Measurements from ENCODE around the gene KLHL3. TPM values are rescaled to one million over a fixed set of nuclear protein-coding genes. Genes with fewer than 3 reads are reported as not detected.

KLHL3 gene
- total RNA-seq, 6 donors from 2014 or later, result 2.7 to 17.8 (median 5.2) TPM

DNA sequence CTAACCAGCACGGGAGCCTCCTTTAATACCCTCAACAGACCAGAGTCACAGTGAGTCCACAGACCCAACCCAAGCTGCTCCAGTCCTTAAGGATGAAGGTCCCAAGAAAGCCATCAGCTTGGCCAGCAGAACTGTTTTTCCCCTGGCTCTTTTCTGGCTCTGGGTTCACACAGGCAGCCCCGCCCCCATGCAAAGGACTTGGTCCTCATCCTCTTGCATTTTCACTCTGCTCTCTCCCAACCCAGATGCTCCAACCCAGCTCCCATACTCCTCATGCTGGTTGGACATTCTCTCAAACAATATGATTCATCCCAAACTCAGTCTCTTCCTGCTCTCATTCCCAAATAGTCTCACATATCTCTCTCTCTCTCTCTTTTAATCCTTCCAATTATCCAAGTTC lies 162.5 kb downstream of the KLHL3 start:
- Histone ChIP-seq H3K36me3 (no peaks in the 10 kb centered on the region), H3K27me3 (no peaks in the 10 kb centered on the region), H3K4me3 (no peak overlapping the region), H3K27ac (no peak overlapping the region), H3K4me1 (no peaks in the 10 kb centered on the region), H3K9me3 (no peaks in the 10 kb centered on the region)
- DNase-seq (no peak), ATAC-seq (ENCODE audit: low FRiP score in 2 of 2) (no peak)
- 69 to 85% methylated on average over 2 of the region's 2 CpGs for WGBS, 2 donors
- TF ChIP-seq POLR2AphosphoS5 (IDR thresholded peaks at IDR 0.05) (no peak), POLR2A (IDR thresholded peaks at IDR 0.05) (no peak), EP300 (IDR thresholded peaks at IDR 0.05) (no peak)
- TF ChIP-seq, protein P1, sequence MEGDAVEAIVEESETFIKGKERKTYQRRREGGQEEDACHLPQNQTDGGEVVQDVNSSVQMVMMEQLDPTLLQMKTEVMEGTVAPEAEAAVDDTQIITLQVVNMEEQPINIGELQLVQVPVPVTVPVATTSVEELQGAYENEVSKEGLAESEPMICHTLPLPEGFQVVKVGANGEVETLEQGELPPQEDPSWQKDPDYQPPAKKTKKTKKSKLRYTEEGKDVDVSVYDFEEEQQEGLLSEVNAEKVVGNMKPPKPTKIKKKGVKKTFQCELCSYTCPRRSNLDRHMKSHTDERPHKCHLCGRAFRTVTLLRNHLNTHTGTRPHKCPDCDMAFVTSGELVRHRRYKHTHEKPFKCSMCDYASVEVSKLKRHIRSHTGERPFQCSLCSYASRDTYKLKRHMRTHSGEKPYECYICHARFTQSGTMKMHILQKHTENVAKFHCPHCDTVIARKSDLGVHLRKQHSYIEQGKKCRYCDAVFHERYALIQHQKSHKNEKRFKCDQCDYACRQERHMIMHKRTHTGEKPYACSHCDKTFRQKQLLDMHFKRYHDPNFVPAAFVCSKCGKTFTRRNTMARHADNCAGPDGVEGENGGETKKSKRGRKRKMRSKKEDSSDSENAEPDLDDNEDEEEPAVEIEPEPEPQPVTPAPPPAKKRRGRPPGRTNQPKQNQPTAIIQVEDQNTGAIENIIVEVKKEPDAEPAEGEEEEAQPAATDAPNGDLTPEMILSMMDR (IDR thresholded peaks at IDR 0.05), result no peak

DNA sequence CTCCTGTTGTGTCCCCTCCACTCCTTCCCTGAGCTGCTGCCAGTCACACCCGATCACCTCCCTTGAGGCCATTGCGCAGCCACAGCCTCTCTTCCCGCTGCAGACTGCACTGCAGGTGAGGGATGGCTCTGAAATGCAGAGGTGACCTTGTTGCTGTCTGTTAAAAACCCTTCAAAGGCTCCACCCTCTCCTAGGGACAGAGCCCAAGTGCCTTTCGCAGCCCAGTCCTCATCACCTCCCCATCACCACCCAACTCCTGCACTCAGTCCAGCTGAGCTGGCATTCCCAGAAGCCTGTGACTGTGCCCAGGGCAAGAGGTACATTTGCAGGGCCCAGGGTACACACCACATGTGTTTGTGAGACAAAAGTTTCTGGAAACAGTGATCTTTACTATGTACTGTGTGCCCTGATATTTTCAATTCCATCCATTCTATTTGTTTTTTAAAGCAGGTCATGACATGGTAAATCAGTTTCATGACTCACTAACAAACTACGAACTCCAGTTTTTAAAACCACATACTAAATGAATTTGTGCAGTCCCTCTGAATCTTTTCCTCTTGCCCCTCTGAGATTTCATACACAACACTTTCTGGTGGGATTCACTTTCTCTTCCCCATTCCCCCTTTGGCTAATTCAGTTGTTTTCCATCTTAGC lies 163.7 kb downstream of the KLHL3 start:
- peak in 1 of 2 donors; percentile 8 for DNase-seq
- no peak overlapping the region for H3K4me3 ChIP-seq
- WGBS, 2 donors, result 88 to 91% methylated on average over 5 of the region's 5 CpGs

DNA sequence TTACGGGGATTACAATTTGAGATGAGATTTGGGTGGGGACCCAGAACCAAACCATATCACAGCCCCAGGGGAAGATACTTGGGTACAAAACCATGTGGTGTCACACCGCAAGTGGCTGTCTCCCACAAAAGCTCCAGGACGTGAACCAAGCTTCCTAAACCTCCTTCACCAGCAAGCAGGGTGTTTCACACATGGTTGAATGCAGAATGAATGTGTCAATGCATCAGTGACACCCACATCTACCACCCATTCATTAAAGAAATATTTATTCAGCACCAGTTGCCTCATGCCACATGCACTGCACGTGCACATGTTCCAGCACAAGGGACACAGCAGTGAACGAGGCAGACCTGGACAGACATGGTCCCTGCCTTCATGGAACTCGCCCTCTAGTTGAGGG lies 165.8 kb downstream of the KLHL3 start:
- ATAC-seq (ENCODE audit: low FRiP score in 2 of 2), result no peak
- H3K4me1 ChIP-seq, result no peaks in the 10 kb centered on the region
- no peak for TF ChIP-seq POLR2A (IDR thresholded peaks at IDR 0.05)

More for the DNA sequence above, 163.7 kb downstream of the KLHL3 start:
- no peaks in the 10 kb centered on the region for H3K4me1 ChIP-seq
- H3K27ac ChIP-seq, result no peak overlapping the region
- H3K9me3 ChIP-seq, result no peaks in the 10 kb centered on the region
- ATAC-seq (ENCODE audit: low FRiP score in 2 of 2), result peak in 1 of 2 donors; percentile 21
- no peaks in the 10 kb centered on the region for H3K27me3 ChIP-seq
- TF ChIP-seq, protein P1 (IDR thresholded peaks at IDR 0.05), result no peak
- TF ChIP-seq POLR2AphosphoS5 (IDR thresholded peaks at IDR 0.05) (no peak), POLR2A (IDR thresholded peaks at IDR 0.05) (no peak), EP300 (IDR thresholded peaks at IDR 0.05) (no peak)
- H3K36me3 ChIP-seq, result no peaks in the 10 kb centered on the region

More for the DNA sequence above, 165.8 kb downstream of the KLHL3 start:
- 88 to 91% methylated on average over 5 to 6 of the region's 6 CpGs for WGBS, 2 donors
- Histone ChIP-seq H3K36me3 (no peaks in the 10 kb centered on the region), H3K4me3 (no peak overlapping the region), H3K9me3 (no peaks in the 10 kb centered on the region), H3K27ac (no peak overlapping the region), H3K27me3 (no peaks in the 10 kb centered on the region)
- no peak for DNase-seq

Small RNA genes lying within 50 kb of the gene (small RNA-seq; reads per million reads assigned to genes)
- gene MIR874, result 26.0 to 66.0 (median 32.7) reads per million in 4 donors

Other genes with a start within 250 kb of the KLHL3 start
- gene SPOCK1, start 236.8 kb downstream of the KLHL3 start, total RNA-seq, result 10 to 100 TPM in 1 of 6 donors, 1 to 10 TPM in 2, under 1 TPM in 2, not detected in 1; 0.33 to 16.6 (median 2.0) TPM
- gene HNRNPA0, start 18.3 kb upstream of the KLHL3 start, total RNA-seq, result 10 to 100 TPM in 5 of 6 donors, 1 to 10 TPM in 1; 8.4 to 26.3 (median 14.6) TPM
- not detected for gene MYOT, start 131.8 kb upstream of the KLHL3 start, total RNA-seq
- gene PKD2L2, start 153.4 kb upstream of the KLHL3 start, total RNA-seq, result not detected

All from upper lobe of left lung (tissue), 6 donors.